Sigmoid colon (tissue), 7 donors: Measurements from ENCODE around the gene SYNGR3. TPM values are rescaled to one million over a fixed set of nuclear protein-coding genes. Genes with fewer than 3 reads are reported as not detected.
"Not testable (repeated sequence)": the region's sequence is repeated elsewhere in the genome, so short reads cannot be mapped to it uniquely, and the experiment has no call there.

Experiments used
- DNase-seq: peaks from one replicate; pipeline ENCODE4 v3.0.0-alpha.2; 2019
- H3K27ac ChIP-seq, 4 donors: fragments of 200-600 bp; sonication (generic); one replicate each; pipeline ENCODE4 v1.5.1; 2016 to 2019; ENCODE audit warnings: mild to moderate bottlenecking in 1 of 4
- H3K27me3 ChIP-seq, 3 donors: fragments of 200-600 bp; sonication (generic); one replicate each; pipeline ENCODE4 v1.5.1; 2019; ENCODE audit warnings: mild to moderate bottlenecking in 1 of 3
- H3K36me3 ChIP-seq, 4 donors: fragments of 200-600 bp; sonication (generic); one replicate each; pipeline ENCODE4 v1.5.1; 2016 to 2019
- H3K4me1 ChIP-seq, 4 donors: fragments of 200-600 bp; sonication (generic); one replicate each; pipeline ENCODE4 v1.5.1; 2017 to 2019
- H3K4me3 ChIP-seq, 4 donors: fragments of 200-600 bp; sonication (generic); one replicate each; pipeline ENCODE4 v1.5.1; 2017 to 2019; ENCODE audit warnings: mild to moderate bottlenecking in 2 of 4, moderate library complexity in 1 of 4
- H3K9me3 ChIP-seq, 4 donors: fragments of 200-600 bp in 3 of 4; sonication (generic) in 3 of 4; one replicate each; pipeline versions ENCODE4 v1.5.1 to v1.6.1; 2013 to 2019
- CTCF ChIP-seq, 4 experiments: fragments of 450-650 bp in 3 of 4; fragments of 200-600 bp in 1 of 4; IDR thresholded peaks; one replicate each; pipeline ENCODE4 v1.5.1; 2016 to 2019; ENCODE audit warnings: antibody characterized with exemption in 4 of 4, mild to moderate bottlenecking in 3 of 4, moderate library complexity in 2 of 4
- EP300 ChIP-seq, 4 donors: sonication (generic); formaldehyde crosslinking; IDR thresholded peaks; one replicate each; pipeline ENCODE4 v1.6.1; 2017; ENCODE audit warnings: antibody characterized with exemption in 4 of 4
- POLR2A ChIP-seq, 2 donors: fragments of 450-650 bp; IDR thresholded peaks; one replicate each; pipeline ENCODE4 v1.6.1; 2016; ENCODE audit warnings: antibody characterized with exemption in 2 of 2, mild to moderate bottlenecking in 2 of 2, moderate library complexity in 2 of 2
- POLR2AphosphoS5 ChIP-seq, 4 donors: sonication (generic); formaldehyde crosslinking; IDR thresholded peaks; one replicate each; pipeline ENCODE4 v1.6.1; 2017; ENCODE audit warnings: antibody characterized with exemption in 4 of 4
- WGBS, 2 donors: extraction: QIAGEN DNeasy Blood & Tissue Kit; methylation state at CpG; one replicate each; pipeline ENCODE4 v1.1.7; 2013; 5-methylcytosine and 5-hydroxymethylcytosine counted together
- intact Hi-C: fragments of 100-400 bp; cut with DNase I; formaldehyde crosslinking; loops from one replicate; pipeline ENCODE4 v1.15.1; 2023
- polyA plus RNA-seq, 3 donors: library from polyadenylated mRNA; stranded (reverse); fragments of 200-250 nt; gene quantifications; one replicate each; pipeline ENCODE4 v1.2.3, GENCODE V29; 2013
- total RNA-seq, 4 donors: library from RNA; depleted of rRNA; stranded (reverse); fragments of >200 nt; gene quantifications; one replicate each; pipeline ENCODE4 v1.1.0, GENCODE V29; 2016
- donor health status: healthy with polysubstance abuse.
- donor health status: Bipolar disorder and iron deficiency.
- donor health status: healthy.

The SYNGR3 gene
- total and polyA plus RNA-seq, 7 donors: 0.60 to 8.3 (median 4.0) TPM

- WGBS, 2 donors: 65 to 81% methylated on average over 15 of the region's 15 CpGs
- TF ChIP-seq EP300 (IDR thresholded peaks at IDR 0.05) (no peak), POLR2AphosphoS5 (IDR thresholded peaks at IDR 0.05) (peak in 1 of 4 donors; percentile 31), CTCF (IDR thresholded peaks at IDR 0.05) (no peak), POLR2A (IDR thresholded peaks at IDR 0.05) (no peak)
- peak overlapping the region; percentile 86 to 94 (median 92) for H3K27ac ChIP-seq
- H3K27me3 ChIP-seq: no peaks in the 10 kb centered on the region
- peak overlapping the region in 3 of 4 donors; percentile 24 to 36 (median 35) for H3K4me3 ChIP-seq
- peaks cover 0 to 67% (median 58%) of the 10 kb centered on the region in 4 donors for H3K4me1 ChIP-seq
- no peaks in the 10 kb centered on the region for H3K9me3 ChIP-seq
- intact Hi-C loops: no loop called here
- no peak for DNase-seq
- peaks cover 0 to 8% (median under 1%) of the 10 kb centered on the region in 4 donors for H3K36me3 ChIP-seq
Measured at GRCh38 chr16:2032285-2033056, 42.7 kb downstream of the SYNGR3 start.

GRCh38 chr16:2033057-2033908 lies 43.5 kb downstream of the SYNGR3 start:
- intact Hi-C loops: no loop called here
- Histone ChIP-seq H3K4me1 (peaks cover 0 to 64% (median 57%) of the 10 kb centered on the region in 4 donors), H3K4me3 (peak overlapping the region; percentile 8 to 36 (median 30)), H3K27ac (peak overlapping the region; percentile 86 to 94 (median 92)), H3K27me3 (no peaks in the 10 kb centered on the region), H3K9me3 (no peaks in the 10 kb centered on the region), H3K36me3 (peaks cover 0 to 12% (median 3%) of the 10 kb centered on the region in 4 donors)
- peak; percentile 92 for DNase-seq
- TF ChIP-seq CTCF (IDR thresholded peaks at IDR 0.05) (no peak), EP300 (IDR thresholded peaks at IDR 0.05) (no peak), POLR2A (IDR thresholded peaks at IDR 0.05) (no peak), POLR2AphosphoS5 (IDR thresholded peaks at IDR 0.05) (peak; percentile 22 to 57 (median 54))
- WGBS, 2 donors: 36 to 64% methylated on average over 37 of the region's 37 CpGs

- peak overlapping the region; percentile 3 to 36 (median 30) for H3K4me3 ChIP-seq
- H3K27me3 ChIP-seq, DNase-seq, H3K9me3 ChIP-seq, intact Hi-C loops: not testable (repeated sequence)
- H3K36me3 ChIP-seq: peaks cover 0 to 12% (median 3%) of the 10 kb centered on the region in 4 donors
- 75 to 86% methylated on average over 16 of the region's 32 CpGs for WGBS, 2 donors
- peaks cover 0 to 64% (median 60%) of the 10 kb centered on the region in 4 donors for H3K4me1 ChIP-seq
- peak overlapping the region; percentile 86 to 94 (median 92) for H3K27ac ChIP-seq
Measured at GRCh38 chr16:2033909-2034695, 44.3 kb downstream of the SYNGR3 start.

GRCh38 chr16:2034696-2035430 lies 45.1 kb downstream of the SYNGR3 start:
- H3K4me1 ChIP-seq: peaks cover 0 to 71% (median 68%) of the 10 kb centered on the region in 4 donors
- H3K27me3 ChIP-seq: no peaks in the 10 kb centered on the region

More at GRCh38 chr16:2034696-2035430, 45.1 kb downstream of the SYNGR3 start:
- intact Hi-C loops: no loop called here
- WGBS, 2 donors: 83 to 86% methylated on average over 17 of the region's 17 CpGs
- Histone ChIP-seq H3K27ac (peak overlapping the region; percentile 78 to 90 (median 82)), H3K36me3 (peaks cover 0 to 9% (median 3%) of the 10 kb centered on the region in 4 donors), H3K4me3 (peak overlapping the region in 2 of 4 donors; percentile 29 to 30), H3K9me3 (no peaks in the 10 kb centered on the region)
- TF ChIP-seq POLR2AphosphoS5 (IDR thresholded peaks at IDR 0.05): no peak
- TF ChIP-seq CTCF (IDR thresholded peaks at IDR 0.05): no peak
- no peak for TF ChIP-seq EP300 (IDR thresholded peaks at IDR 0.05)
- TF ChIP-seq POLR2A (IDR thresholded peaks at IDR 0.05): no peak
- no peak for DNase-seq
